Endothelial cell of umbilical vein (primary cell): ENCODE data around the gene MAPK8IP3. TPM values are rescaled to one million over a fixed set of nuclear protein-coding genes. Genes with fewer than 3 reads are reported as not detected.
"Not testable (repeated sequence)": the region's sequence is repeated elsewhere in the genome, so short reads cannot be mapped to it uniquely, and the experiment has no call there.

Experiments used
- BruUV-seq: library from RNA; stranded (reverse); fragments of 400-500 nt; replicated peaks from 2 replicates; lab custom pipeline; 2021; lab: Mats Ljungman, UMichigan
- CTCF ChIA-PET: fragments of 300-600, 350-600 bp; sonication (Branson Sonifier 250); formaldehyde crosslinking; loops from one replicate; lab custom pipeline; 2021; ENCODE audit warnings: antibody characterized with exemption, inconsistent platforms; lab: Charles Lee
- POLR2A ChIA-PET: fragments of 300-600, 350-600 bp; sonication (Branson Sonifier 250); formaldehyde crosslinking; loops from one replicate; lab custom pipeline; 2021; ENCODE audit warnings: antibody characterized with exemption, inconsistent platforms; lab: Charles Lee
- DNase-seq: peaks from one replicate; pipeline ENCODE4 v3.0.0-alpha.2; 2011; ENCODE audit warnings: low read depth, low spot score
- FAIRE-seq: peaks from 2 replicates; lab custom pipeline; 2011; peaks lifted over from hg19 to GRCh38; lab: Jason Lieb, UNC
- H2AFZ ChIP-seq: 2 replicates; pipeline ENCODE4 v1.6.0; 2012; ENCODE audit warnings: low read depth, low read length, control low read depth, inconsistent platforms
- H3K27ac ChIP-seq: 2 replicates; pipeline ENCODE4 v1.5.1; 2011; ENCODE audit warnings: low read depth, mild to moderate bottlenecking, control low read depth, low read length, moderate library complexity; ENCODE audit not compliant: insufficient read depth
- H3K27me3 ChIP-seq, 2 experiments: 2 replicates each; pipeline versions ENCODE4 v1.6.0 to v1.6.1; 2011; ENCODE audit warnings: low read length in 2 of 2, mixed read lengths in 1 of 2; ENCODE audit not compliant: control insufficient read depth in 2 of 2, insufficient read depth in 2 of 2
- H3K36me3 ChIP-seq, 2 experiments: 2 replicates in 1 of 2; 3 replicates in 1 of 2; pipeline ENCODE4 v1.5.1; 2011; ENCODE audit warnings: low read length in 2 of 2, mild to moderate bottlenecking in 1 of 2, moderate library complexity in 1 of 2; ENCODE audit not compliant: control insufficient read depth in 2 of 2, insufficient read depth in 2 of 2; ENCODE audit errors: extremely low read depth in 1 of 2
- H3K4me1 ChIP-seq: 3 replicates; pipeline ENCODE4 v1.5.1; 2011; ENCODE audit warnings: mild to moderate bottlenecking, low read length; ENCODE audit not compliant: control insufficient read depth, insufficient read depth; ENCODE audit errors: extremely low read depth
- H3K4me2 ChIP-seq: 2 replicates; pipeline ENCODE4 v1.6.1; 2011; ENCODE audit warnings: low read length, control low read depth, mixed read lengths; ENCODE audit not compliant: insufficient read depth
- H3K4me3 ChIP-seq, 3 experiments: fragments of 200-600 bp in 1 of 3; sonication (generic), shearing (Covaris generic) in 1 of 3; replicated peaks in 1 of 3; 2 replicates each; pipeline ENCODE4 v1.5.1; 2011 to 2016; ENCODE audit warnings: control low read depth in 3 of 3, low read length in 3 of 3, mild to moderate bottlenecking in 2 of 3, inconsistent platforms in 1 of 3, low read depth in 1 of 3, moderate library complexity in 1 of 3; ENCODE audit not compliant: insufficient read depth in 1 of 3
- H3K79me2 ChIP-seq: 2 replicates; pipeline ENCODE4 v1.6.0; 2012; ENCODE audit warnings: low read length, inconsistent platforms; ENCODE audit not compliant: control insufficient read depth, insufficient read depth
- H3K9ac ChIP-seq: replicated peaks from 2 replicates; pipeline ENCODE3; 2011; ENCODE audit warnings: low read length, control low read depth; ENCODE audit not compliant: insufficient read depth; ENCODE audit errors: extremely low read depth
- H3K9me1 ChIP-seq: replicated peaks from 3 replicates; pipeline ENCODE4 v1.6.0; 2011; ENCODE audit warnings: mild to moderate bottlenecking, low read length; ENCODE audit not compliant: control insufficient read depth, insufficient read depth; ENCODE audit errors: extremely low read depth
- H3K9me3 ChIP-seq: replicated peaks from 2 replicates; pipeline ENCODE4 v1.5.1; 2012; ENCODE audit warnings: low read length, inconsistent platforms; ENCODE audit not compliant: control insufficient read depth, insufficient read depth
- H4K20me1 ChIP-seq: replicated peaks from 2 replicates; pipeline ENCODE3; 2011; ENCODE audit warnings: mild to moderate bottlenecking, low read length; ENCODE audit not compliant: control insufficient read depth, insufficient read depth; ENCODE audit errors: extremely low read depth
- CTCF ChIP-seq, 2 donors: IDR thresholded peaks; 1 replicate in 1 of 2; 2 replicates in 1 of 2; pipeline ENCODE4 v1.5.1; 2011; ENCODE audit warnings: low read length in 2 of 2, mild to moderate bottlenecking in 2 of 2, moderate library complexity in 2 of 2, control low read depth in 1 of 2, inconsistent platforms in 1 of 2, low read depth in 1 of 2; ENCODE audit not compliant: insufficient read depth in 1 of 2; ENCODE audit errors: extremely low read depth in 1 of 2
- GATA2 ChIP-seq: IDR thresholded peaks from 2 replicates; pipeline ENCODE4 v1.7.0; 2011; ENCODE audit warnings: low read depth, mild to moderate bottlenecking, moderate library complexity, mixed read lengths, low read length; ENCODE audit not compliant: insufficient read length, insufficient read depth
- MAX ChIP-seq: IDR thresholded peaks from 2 replicates; pipeline ENCODE4 v1.6.1; 2011; ENCODE audit not compliant: insufficient read depth, insufficient read length
- POLR2A ChIP-seq: IDR thresholded peaks from 2 replicates; pipeline ENCODE4 v1.6.1; 2012; ENCODE audit warnings: low read depth, mild to moderate bottlenecking, control low read depth, low read length
- POLR2AphosphoS5 ChIP-seq: IDR thresholded peaks from 2 replicates; pipeline ENCODE4 v1.6.1; 2012; ENCODE audit warnings: low read depth, mild to moderate bottlenecking, control low read depth, low read length, moderate library complexity; ENCODE audit not compliant: insufficient read depth
- dilution Hi-C: fragments of 300-500 bp; cut with MboI; formaldehyde crosslinking; loops from one replicate; pipeline ENCODE4 v1.15.0; 2019; ENCODE audit warnings: low sequenced_read_pairs; ENCODE audit not compliant: extremely low pct_ligation_motif_present
- intact Hi-C: fragments of 100-400 bp; cut with micrococcal nuclease; formaldehyde crosslinking; loops from one replicate; pipeline ENCODE4 v1.10.0; 2022
- polyA plus RNA-seq, 4 experiments: library from polyadenylated mRNA; depleted of rRNA in 3 of 4; stranded (reverse) in 3 of 4; unstranded in 1 of 4; fragments of >200 nt; gene quantifications; 2 replicates each; pipeline versions ENCODE4 v1.2.1 to v1.2.3, GENCODE V29; 2011 to 2012; ENCODE audit warnings: missing spikeins in 1 of 4
- total RNA-seq: library from RNA; stranded (reverse); gene quantifications from 2 replicates; pipeline ENCODE4 v1.2.3, GENCODE V29; 2021

Gene MAPK8IP3
- total and polyA plus RNA-seq, 2 donors (not counting 3 experiments of a cell fraction or from before 2014, with no cell fraction given): 40.7 to 92.2 TPM

DNA sequence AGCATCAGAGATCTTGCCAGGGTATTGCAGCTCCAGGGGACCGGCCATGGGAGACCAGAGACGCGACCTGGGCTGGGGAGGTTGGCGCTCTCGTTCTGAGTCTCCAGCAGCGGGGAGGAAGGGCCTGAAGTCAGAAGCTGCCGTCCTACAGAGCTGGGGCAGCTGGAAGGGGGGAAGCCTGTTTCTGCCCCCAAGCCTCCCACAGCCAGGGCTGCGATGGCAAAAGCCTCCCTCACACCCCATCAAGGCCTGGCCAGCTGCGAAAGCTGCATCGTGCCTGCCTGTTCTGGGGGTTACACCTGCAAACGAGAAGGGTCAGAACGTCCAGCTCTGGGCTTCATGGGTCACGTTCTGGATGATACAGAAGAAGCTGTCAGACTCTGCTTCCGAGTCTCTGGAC, 26.1 kb downstream of the MAPK8IP3 start:
- H3K4me2 ChIP-seq: no peak overlapping the region
- H3K36me3 ChIP-seq: peaks cover 0 to 40% of the 10 kb centered on the region in 2 experiments
- TF ChIP-seq POLR2A: no peak
- no peak for TF ChIP-seq POLR2AphosphoS5
- no peak for TF ChIP-seq MAX
- no peak for TF ChIP-seq CTCF (IDR thresholded peaks at IDR 0.05; ENCODE audit: extremely low read depth in 1 of 2, insufficient read depth in 1 of 2, low read depth in 1 of 2, low read length in 2 of 2)
- TF ChIP-seq GATA2: no peak
- H3K79me2 ChIP-seq: no peaks in the 10 kb centered on the region
- H3K27me3 ChIP-seq: no peaks in the 10 kb centered on the region
- no peaks in the 10 kb centered on the region for H3K4me1 ChIP-seq
- H2AFZ ChIP-seq: no peak overlapping the region
- no peaks in the 10 kb centered on the region for H3K9me1 ChIP-seq
- no peak for DNase-seq
- no TSS peak for BruUV-seq
- no peaks in the 10 kb centered on the region for H3K9me3 ChIP-seq
- ChIA-PET CTCF (interaction anchor here (1.0 to 2.1 kb wide), 3 partner anchors 9 to 238 kb away, joined by 3 to 12 read pairs (median 3); no protein-coding TSS in a partner anchor), POLR2A (no interaction called here)
- dilution Hi-C loops: no loop called here
- FAIRE-seq: no peak
- H4K20me1 ChIP-seq: no peaks in the 10 kb centered on the region
- no peak overlapping the region for H3K4me3 ChIP-seq
- no peak overlapping the region for H3K9ac ChIP-seq
- no peak overlapping the region for H3K27ac ChIP-seq
- intact Hi-C loops: no loop called here

DNA sequence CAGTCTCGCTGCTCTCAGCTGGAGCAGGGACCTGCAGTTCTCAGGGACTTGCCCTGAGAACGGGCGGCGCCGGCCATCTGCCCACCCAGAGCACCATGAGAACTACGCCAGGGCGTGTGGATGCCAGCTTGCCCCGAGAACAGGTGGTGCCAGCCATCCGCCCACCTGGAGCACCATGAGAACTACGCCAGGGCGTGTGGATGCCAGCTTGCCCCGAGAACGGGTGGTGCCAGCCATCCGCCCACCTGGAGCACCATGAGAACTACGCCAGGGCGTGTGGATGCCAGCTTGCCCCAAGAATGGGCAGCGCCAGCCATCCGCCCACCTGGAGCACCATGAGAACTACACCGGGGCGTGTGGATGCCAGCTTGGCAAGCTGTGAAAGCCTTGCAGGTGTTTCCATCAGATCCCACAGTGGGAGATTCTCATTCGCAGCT, 26.6 kb downstream of the MAPK8IP3 start:
- POLR2A ChIA-PET: not testable (repeated sequence)
- CTCF ChIA-PET: interaction anchor here (1.0 to 2.1 kb wide), 3 partner anchors 9 to 238 kb away, joined by 3 to 12 read pairs (median 3); no protein-coding TSS in a partner anchor

More for the DNA sequence above, 26.6 kb downstream of the MAPK8IP3 start:
- H4K20me1 ChIP-seq, BruUV-seq, H3K4me1 ChIP-seq, H2AFZ ChIP-seq, H3K27ac ChIP-seq, dilution Hi-C loops, FAIRE-seq, H3K9ac ChIP-seq, H3K4me2 ChIP-seq, H3K9me1 ChIP-seq, H3K79me2 ChIP-seq, H3K27me3 ChIP-seq, DNase-seq, H3K9me3 ChIP-seq, intact Hi-C loops, H3K4me3 ChIP-seq: not testable (repeated sequence)
- peaks cover 0 to 38% of the 10 kb centered on the region in 2 experiments for H3K36me3 ChIP-seq
